IMR-90 (cell line): Measurements from ENCODE around the gene BMPER. TPM values are rescaled to one million over a fixed set of nuclear protein-coding genes. Genes with fewer than 3 reads are reported as not detected.

Source experiments
- ATAC-seq: fragments of 200-7000 bp; cut with Tn5 transposase; 2 replicates; pipeline ENCODE4 v1.9.1; 2020; ENCODE audit warnings: low read depth, mild to moderate bottlenecking, moderate library complexity
- BruUV-seq: library from RNA; stranded (reverse); fragments of 400-500 nt; replicated peaks from 2 replicates; lab custom pipeline; 2021; lab: Mats Ljungman, UMichigan
- CTCF ChIA-PET: fragments of 300-600 bp; formaldehyde crosslinking; extraction: SDS; loops from one replicate; lab custom pipeline; 2021; ENCODE audit warnings: antibody characterized with exemption; lab: Yijun Ruan, JAX
- POLR2A ChIA-PET: fragments of 300-600 bp; sonication (Branson Sonifier 250); formaldehyde crosslinking; loops from one replicate; lab custom pipeline; 2022; ENCODE audit warnings: antibody characterized with exemption; ENCODE audit not compliant: unreplicated experiment; lab: Charles Lee
- DNase-seq: peaks from one replicate; pipeline ENCODE4 v3.0.0; 2013
- H2AFZ ChIP-seq: replicated peaks from 2 replicates; pipeline ENCODE3; 2013; ENCODE audit warnings: low read length, mild to moderate bottlenecking; ENCODE audit not compliant: poor library complexity
- H2AK5ac ChIP-seq: 2 replicates; pipeline ENCODE4 v1.6.1; 2013; ENCODE audit warnings: low read depth, low read length, inconsistent platforms
- H2AK9ac ChIP-seq: replicated peaks from 2 replicates; pipeline ENCODE3; 2013; ENCODE audit warnings: mild to moderate bottlenecking, low read depth, low read length, moderate library complexity; ENCODE audit not compliant: poor library complexity
- H2BK120ac ChIP-seq: 2 replicates; pipeline ENCODE4 v1.6.1; 2013; ENCODE audit warnings: low read depth, low read length, inconsistent platforms
- H2BK15ac ChIP-seq: 3 replicates; pipeline ENCODE4 v1.6.1; 2013; ENCODE audit warnings: low read depth, low read length, inconsistent platforms
- H2BK20ac ChIP-seq: 2 replicates; pipeline ENCODE4 v1.6.1; 2013; ENCODE audit warnings: low read depth, mild to moderate bottlenecking, inconsistent platforms, low read length, moderate library complexity
- H2BK5ac ChIP-seq: 2 replicates; pipeline ENCODE4 v1.6.1; 2013; ENCODE audit warnings: mild to moderate bottlenecking, low read depth, low read length, inconsistent platforms; ENCODE audit not compliant: poor library complexity, severe bottlenecking
- H3K14ac ChIP-seq: replicated peaks from 2 replicates; pipeline ENCODE4 v1.6.1; 2013; ENCODE audit warnings: low read depth, low read length, inconsistent platforms
- H3K18ac ChIP-seq: 2 replicates; pipeline ENCODE4 v1.6.1; 2013; ENCODE audit warnings: low read depth, low read length, control low read depth
- H3K23ac ChIP-seq: 2 replicates; pipeline ENCODE4 v1.6.1; 2013; ENCODE audit warnings: low read depth, low read length, inconsistent platforms
- H3K27ac ChIP-seq: 2 replicates; pipeline ENCODE4 v1.5.1; 2013; ENCODE audit warnings: mild to moderate bottlenecking, control low read depth, low read length; ENCODE audit not compliant: insufficient read depth
- H3K27me3 ChIP-seq: 2 replicates; pipeline ENCODE4 v1.6.1; 2013; ENCODE audit warnings: low read length; ENCODE audit not compliant: control insufficient read depth, insufficient read depth
- H3K36me3 ChIP-seq: 2 replicates; pipeline ENCODE4 v1.6.1; 2013; ENCODE audit warnings: low read length, mixed read lengths; ENCODE audit not compliant: control insufficient read depth, insufficient read depth
- H3K4ac ChIP-seq: 2 replicates; pipeline ENCODE4 v1.6.1; 2013; ENCODE audit warnings: low read depth, low read length, inconsistent platforms
- H3K4me1 ChIP-seq: 2 replicates; pipeline ENCODE4 v1.6.1; 2013; ENCODE audit warnings: low read length, mixed read lengths; ENCODE audit not compliant: control insufficient read depth, insufficient read depth
- H3K4me2 ChIP-seq: 2 replicates; pipeline ENCODE4 v1.6.1; 2013; ENCODE audit warnings: low read depth, mild to moderate bottlenecking, control low read depth, low read length, moderate library complexity
- H3K4me3 ChIP-seq: 2 replicates; pipeline ENCODE4 v1.5.1; 2013; ENCODE audit warnings: low read depth, mild to moderate bottlenecking, control low read depth, low read length, moderate library complexity; ENCODE audit not compliant: insufficient read depth
- H3K56ac ChIP-seq: 2 replicates; pipeline ENCODE4 v1.6.1; 2013; ENCODE audit warnings: low read length, inconsistent platforms; ENCODE audit not compliant: insufficient read depth; ENCODE audit errors: extremely low read depth
- H3K79me1 ChIP-seq, 2 experiments: 2 replicates each; pipeline ENCODE4 v1.6.1; 2013; ENCODE audit warnings: low read length in 2 of 2, inconsistent platforms in 1 of 2, low read depth in 1 of 2
- H3K9ac ChIP-seq: 2 replicates; pipeline ENCODE4 v1.6.1; 2013; ENCODE audit warnings: low read depth, low read length, control low read depth
- H3K9me1 ChIP-seq: 2 replicates; pipeline ENCODE4 v1.6.1; 2013; ENCODE audit warnings: low read length, inconsistent platforms; ENCODE audit not compliant: insufficient read depth
- H3K9me3 ChIP-seq: 2 replicates; pipeline ENCODE4 v1.6.1; 2013; ENCODE audit warnings: low read length; ENCODE audit not compliant: control insufficient read depth, insufficient read depth
- H4K20me1 ChIP-seq: 2 replicates; pipeline ENCODE4 v1.6.1; 2013; ENCODE audit warnings: low read length, inconsistent platforms; ENCODE audit not compliant: insufficient read depth
- H4K5ac ChIP-seq: 2 replicates; pipeline ENCODE4 v1.6.1; 2013; ENCODE audit warnings: mild to moderate bottlenecking, low read depth, low read length, control low read depth
- H4K8ac ChIP-seq, 2 experiments: 2 replicates each; pipeline ENCODE4 v1.6.1; 2013; ENCODE audit warnings: low read depth in 2 of 2, low read length in 2 of 2, control low read depth in 1 of 2, inconsistent platforms in 1 of 2
- H4K91ac ChIP-seq: 2 replicates; pipeline ENCODE4 v1.6.1; 2013; ENCODE audit warnings: low read depth, low read length, inconsistent platforms; ENCODE audit not compliant: insufficient read depth
- BHLHE40 ChIP-seq: fragments of 150-350 bp; IDR thresholded peaks from 2 replicates; pipeline ENCODE4 v1.6.1; 2016; ENCODE audit warnings: mild to moderate bottlenecking, low read depth, low read length
- CEBPB ChIP-seq: IDR thresholded peaks from 2 replicates; pipeline ENCODE4 v1.6.1; 2012; ENCODE audit warnings: low read depth, low read length, improper control_type of control experiment
- CHD1 ChIP-seq: IDR thresholded peaks from 2 replicates; pipeline ENCODE4 v1.6.1; 2012; ENCODE audit warnings: low read depth, low read length, improper control_type of control experiment
- FOS ChIP-seq: fragments of 150-350 bp; IDR thresholded peaks from 2 replicates; pipeline ENCODE4 v1.6.1; 2016; ENCODE audit warnings: low read depth, low read length
- MAFK ChIP-seq: IDR thresholded peaks from 2 replicates; pipeline ENCODE4 v1.6.1; 2012; ENCODE audit warnings: low read depth, low read length, improper control_type of control experiment
- MAZ ChIP-seq: IDR thresholded peaks from 2 replicates; pipeline ENCODE4 v1.6.1; 2012; ENCODE audit warnings: low read depth, mild to moderate bottlenecking, low read length, improper control_type of control experiment, moderate library complexity, borderline replicate concordance
- MXI1 ChIP-seq: IDR thresholded peaks from 2 replicates; pipeline ENCODE4 v1.6.1; 2012; ENCODE audit warnings: low read depth, mild to moderate bottlenecking, low read length, moderate library complexity, borderline replicate concordance
- NFE2L2 ChIP-seq: fragments of 150-350 bp; IDR thresholded peaks from 2 replicates; pipeline ENCODE4 v1.6.1; 2016; ENCODE audit warnings: low read depth, mild to moderate bottlenecking, low read length
- POLR2A ChIP-seq: IDR thresholded peaks from 2 replicates; pipeline ENCODE4 v1.6.1; 2012; ENCODE audit warnings: mild to moderate bottlenecking, low read depth, low read length
- RAD21 ChIP-seq: IDR thresholded peaks from 2 replicates; pipeline ENCODE4 v1.6.1; 2012; ENCODE audit warnings: low read length, improper control_type of control experiment
- RCOR1 ChIP-seq: IDR thresholded peaks from 2 replicates; pipeline ENCODE4 v1.6.1; 2012; ENCODE audit warnings: mild to moderate bottlenecking, low read length, improper control_type of control experiment; ENCODE audit not compliant: insufficient replicate concordance
- RFX5 ChIP-seq: IDR thresholded peaks from 2 replicates; pipeline ENCODE4 v1.8.0; 2012; ENCODE audit warnings: low read depth, mild to moderate bottlenecking, low read length, moderate library complexity
- SMC3 ChIP-seq: fragments of 150-350 bp; IDR thresholded peaks from 2 replicates; pipeline ENCODE4 v1.6.1; 2016; ENCODE audit warnings: low read depth, mild to moderate bottlenecking, antibody characterized with exemption, low read length, moderate library complexity
- WGBS, 2 experiments: methylation state at CpG; one replicate each; pipeline versions ENCODE4 v1.1.5 to v1.1.7; 2013; ENCODE audit warnings: missing lambda C conversion rate in 2 of 2; ENCODE audit not compliant: insufficient read length in 1 of 2; ENCODE audit errors: extremely low coverage in 2 of 2; 5-methylcytosine and 5-hydroxymethylcytosine counted together
- dilution Hi-C: fragments of 300-500 bp; cut with HindIII; formaldehyde crosslinking; loops from one replicate; pipeline ENCODE4 v1.14.3; 2018; ENCODE audit warnings: low sequenced_read_pairs; ENCODE audit not compliant: unreplicated experiment
- in situ Hi-C: fragments of 300-500 bp; cut with MboI; formaldehyde crosslinking; loops from 3 replicates; pipeline ENCODE4 v1.14.3; 2019; ENCODE audit warnings: low sequenced_read_pairs, inconsistent platforms, mixed read lengths
- intact Hi-C: fragments of 100-400 bp; cut with micrococcal nuclease; formaldehyde crosslinking; loops from 2 replicates; pipeline ENCODE4 v1.10.0; 2022
- polyA plus RNA-seq, 3 experiments: library from polyadenylated mRNA; depleted of rRNA; stranded (reverse); fragments of >200 nt; gene quantifications; 2 replicates each; pipeline ENCODE4 v1.2.3, GENCODE V29; 2012; ENCODE audit warnings: low replicate concordance in 1 of 3
- total RNA-seq: library from RNA; depleted of rRNA; stranded (reverse); fragments of >200 nt; gene quantifications from 2 replicates; pipeline ENCODE4 v1.2.3, GENCODE V29; 2012
- TF ChIP-seq, protein P1 (sequence below): conservative IDR thresholded peaks from 2 replicates; pipeline ENCODE4 v1.5.1; 2012; ENCODE audit warnings: mild to moderate bottlenecking, low read depth, low read length, improper control_type of control experiment
- TF ChIP-seq, protein P2 (sequence below): fragments of 150-350 bp; IDR thresholded peaks from 2 replicates; pipeline ENCODE4 v1.6.1; 2016; ENCODE audit warnings: low read depth, mild to moderate bottlenecking, low read length, moderate library complexity, borderline replicate concordance
- TF ChIP-seq, protein P3 (sequence below): fragments of 150-350 bp; IDR thresholded peaks from 2 replicates; pipeline ENCODE4 v1.6.1; 2017; ENCODE audit warnings: mild to moderate bottlenecking, antibody characterized with exemption, low read length, low read depth

The BMPER gene
- total and polyA plus RNA-seq, 2 of the 4 experiments (the other 2 are of a cell fraction), result 6.2 to 7.9 TPM

DNA sequence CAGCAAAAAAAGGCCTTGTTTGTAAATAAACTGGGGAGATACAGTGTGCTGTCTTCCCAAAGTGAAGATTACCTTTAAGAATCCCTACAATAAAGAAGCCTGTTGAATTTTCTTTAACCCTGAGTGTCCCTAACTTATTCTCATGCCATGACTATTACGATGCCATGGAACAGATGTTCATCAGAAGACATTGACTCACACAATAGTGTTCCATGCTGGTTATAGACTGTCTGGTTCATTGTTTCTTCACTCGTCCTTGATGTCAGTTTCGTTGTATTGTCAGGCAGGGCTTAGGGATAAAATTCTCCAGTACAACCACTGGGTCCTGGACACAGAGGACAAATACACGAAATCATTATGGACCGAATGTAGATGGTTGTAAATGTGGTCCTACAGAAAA lies 36.2 kb upstream of the BMPER start:
- Histone ChIP-seq H3K27ac (no peak overlapping the region), H2AK9ac (no peak overlapping the region), H2BK15ac (no peak overlapping the region), H3K9ac (no peak overlapping the region), H2AFZ (no peak overlapping the region), H3K79me1 (no peaks in the 10 kb centered on the region), H2BK120ac (0 out of 2 replicates have a peak overlapping the region, but pooled peaks have one; percentile 34), H2BK5ac (no peak overlapping the region), H3K27me3 (no peaks in the 10 kb centered on the region), H3K9me1 (0 out of 2 replicates have a peak, but pooled peaks cover 3% of the 10 kb centered on the region), H3K4me1 (peaks cover 8% of the 10 kb centered on the region), H3K23ac (no peak overlapping the region), H2AK5ac (no peak overlapping the region), H3K9me3 (no peaks in the 10 kb centered on the region; the same call in 1 of the 2 replicates), H2BK20ac (no peak overlapping the region; the same call in 1 of the 2 replicates), H3K36me3 (no peaks in the 10 kb centered on the region), H3K14ac (no peak overlapping the region), H3K56ac (no peak overlapping the region), H4K8ac (no peak overlapping the region), H3K4me2 (no peak overlapping the region), H4K5ac (no peak overlapping the region), H3K4ac (no peak overlapping the region; the same call in 1 of the 2 replicates), H4K91ac (no peak overlapping the region; the same call in 1 of the 2 replicates), H3K4me3 (no peak overlapping the region), H3K18ac (no peak overlapping the region), H4K20me1 (no peaks in the 10 kb centered on the region)
- BruUV-seq, result no TSS peak
- WGBS, 2 experiments, result no CpG with 5 or more reads among the region's 5 CpGs
- POLR2A ChIA-PET, result no interaction called here
- intact Hi-C loops (no loop called here), in situ Hi-C loops (no loop called here), dilution Hi-C loops (no loop called here)
- DNase-seq, result no peak
- ATAC-seq, result no peak
- TF ChIP-seq, protein P1, sequence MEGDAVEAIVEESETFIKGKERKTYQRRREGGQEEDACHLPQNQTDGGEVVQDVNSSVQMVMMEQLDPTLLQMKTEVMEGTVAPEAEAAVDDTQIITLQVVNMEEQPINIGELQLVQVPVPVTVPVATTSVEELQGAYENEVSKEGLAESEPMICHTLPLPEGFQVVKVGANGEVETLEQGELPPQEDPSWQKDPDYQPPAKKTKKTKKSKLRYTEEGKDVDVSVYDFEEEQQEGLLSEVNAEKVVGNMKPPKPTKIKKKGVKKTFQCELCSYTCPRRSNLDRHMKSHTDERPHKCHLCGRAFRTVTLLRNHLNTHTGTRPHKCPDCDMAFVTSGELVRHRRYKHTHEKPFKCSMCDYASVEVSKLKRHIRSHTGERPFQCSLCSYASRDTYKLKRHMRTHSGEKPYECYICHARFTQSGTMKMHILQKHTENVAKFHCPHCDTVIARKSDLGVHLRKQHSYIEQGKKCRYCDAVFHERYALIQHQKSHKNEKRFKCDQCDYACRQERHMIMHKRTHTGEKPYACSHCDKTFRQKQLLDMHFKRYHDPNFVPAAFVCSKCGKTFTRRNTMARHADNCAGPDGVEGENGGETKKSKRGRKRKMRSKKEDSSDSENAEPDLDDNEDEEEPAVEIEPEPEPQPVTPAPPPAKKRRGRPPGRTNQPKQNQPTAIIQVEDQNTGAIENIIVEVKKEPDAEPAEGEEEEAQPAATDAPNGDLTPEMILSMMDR, result no peak
- TF ChIP-seq NFE2L2, result no peak
- no peak for TF ChIP-seq MAFK
- TF ChIP-seq MXI1, result no peak
- TF ChIP-seq RFX5, result no peak
- TF ChIP-seq, protein P2, sequence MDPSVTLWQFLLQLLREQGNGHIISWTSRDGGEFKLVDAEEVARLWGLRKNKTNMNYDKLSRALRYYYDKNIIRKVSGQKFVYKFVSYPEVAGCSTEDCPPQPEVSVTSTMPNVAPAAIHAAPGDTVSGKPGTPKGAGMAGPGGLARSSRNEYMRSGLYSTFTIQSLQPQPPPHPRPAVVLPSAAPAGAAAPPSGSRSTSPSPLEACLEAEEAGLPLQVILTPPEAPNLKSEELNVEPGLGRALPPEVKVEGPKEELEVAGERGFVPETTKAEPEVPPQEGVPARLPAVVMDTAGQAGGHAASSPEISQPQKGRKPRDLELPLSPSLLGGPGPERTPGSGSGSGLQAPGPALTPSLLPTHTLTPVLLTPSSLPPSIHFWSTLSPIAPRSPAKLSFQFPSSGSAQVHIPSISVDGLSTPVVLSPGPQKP, result no peak
- no peak for TF ChIP-seq MAZ
- TF ChIP-seq CEBPB, result no peak
- no peak for TF ChIP-seq RAD21
- TF ChIP-seq FOS, result no peak
- TF ChIP-seq SMC3, result no peak
- TF ChIP-seq RCOR1, result no peak
- TF ChIP-seq, protein P3, sequence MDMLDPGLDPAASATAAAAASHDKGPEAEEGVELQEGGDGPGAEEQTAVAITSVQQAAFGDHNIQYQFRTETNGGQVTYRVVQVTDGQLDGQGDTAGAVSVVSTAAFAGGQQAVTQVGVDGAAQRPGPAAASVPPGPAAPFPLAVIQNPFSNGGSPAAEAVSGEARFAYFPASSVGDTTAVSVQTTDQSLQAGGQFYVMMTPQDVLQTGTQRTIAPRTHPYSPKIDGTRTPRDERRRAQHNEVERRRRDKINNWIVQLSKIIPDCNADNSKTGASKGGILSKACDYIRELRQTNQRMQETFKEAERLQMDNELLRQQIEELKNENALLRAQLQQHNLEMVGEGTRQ, result no peak
- TF ChIP-seq CHD1, result no peak
- no peak for TF ChIP-seq BHLHE40
- no peak for TF ChIP-seq POLR2A
- CTCF ChIA-PET, result no interaction called here
